ENCODE data around the gene LRRC39.
"Not testable (repeated sequence)": the region's sequence is repeated elsewhere in the genome, so short reads cannot be mapped to it uniquely, and the experiment has no call there.

Gene LRRC39

GRCh38 chr1:100178091-100178490, at the start of gene LRRC39:
LRRC39 (minus strand) TSS chr1:100178256; CDS start chr1:100168516, 9,740 bp downstream.
- DNase-seq (ENCODE audit: low read depth, low spot score), result no peak

- DNase-seq (ENCODE audit: low read depth, low spot score), result no peak
These were observed 44.4 kb upstream of the LRRC39 start for GRCh38 chr1:100222428-100222827.

DNA sequence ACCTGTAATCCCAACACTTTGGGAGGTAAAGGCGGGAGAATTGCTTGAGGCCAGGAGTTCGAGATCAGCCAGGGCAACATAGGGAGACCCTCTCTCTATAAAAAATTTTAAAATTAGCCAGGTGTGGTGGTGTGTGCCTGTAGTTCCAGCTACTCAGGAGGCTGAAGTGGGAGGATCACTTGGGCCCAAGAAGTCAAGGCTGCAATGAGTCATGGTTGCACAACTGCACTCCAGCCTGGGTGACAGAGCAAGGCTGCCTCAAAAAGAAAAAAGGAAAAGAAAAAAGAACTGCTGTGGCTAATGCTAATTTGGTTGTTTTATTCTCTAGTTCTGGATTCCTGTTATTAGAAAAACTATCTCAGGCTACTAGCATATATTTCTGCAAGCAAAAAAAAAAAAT, 41.8 kb upstream of the LRRC39 start:
- no peak for DNase-seq (ENCODE audit: low read depth, low spot score)

DNA sequence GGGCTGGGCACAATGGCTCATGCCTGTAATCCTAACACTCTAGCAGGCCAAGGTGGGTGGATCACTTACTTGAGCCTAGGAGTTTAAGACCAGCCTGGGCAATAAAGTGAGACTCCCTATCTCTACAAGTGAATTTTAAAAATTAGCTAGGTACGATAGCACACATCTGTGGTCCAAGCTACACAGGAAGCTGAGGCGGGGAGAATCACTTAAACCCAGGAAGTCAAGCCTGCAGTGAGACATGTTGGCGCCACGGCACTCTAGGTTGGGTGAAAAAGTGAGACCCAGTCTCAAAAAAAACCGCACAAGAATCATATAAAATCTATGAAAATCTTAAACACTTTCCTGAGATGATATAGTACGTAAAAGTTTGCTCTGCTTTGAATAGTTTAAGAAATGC, 41.4 kb upstream of the LRRC39 start:
- DNase-seq (ENCODE audit: low read depth, low spot score), result no peak

DNA sequence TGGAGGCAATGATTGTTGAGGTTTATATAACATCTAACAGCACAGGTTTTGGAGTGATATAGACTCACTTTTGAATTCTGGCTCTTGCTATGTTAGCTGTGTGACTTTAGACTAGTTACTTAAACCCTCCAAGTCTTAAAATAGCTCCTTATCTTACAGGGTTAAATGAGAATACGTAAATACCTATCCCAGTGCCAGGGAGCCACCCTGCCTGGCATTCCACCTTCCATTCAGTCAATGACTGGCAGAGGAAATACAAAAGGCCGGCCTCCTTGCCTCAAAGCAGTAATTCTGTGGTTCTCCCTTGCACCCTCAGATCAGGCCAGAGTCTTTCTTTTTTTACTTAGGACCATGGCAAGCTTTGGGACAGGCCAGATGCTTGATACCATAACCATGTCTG, 39.8 kb upstream of the LRRC39 start:
- DNase-seq (ENCODE audit: low read depth, low spot score), result no peak

- DNase-seq (ENCODE audit: low read depth, low spot score), result no peak
These were observed 37.0 kb upstream of the LRRC39 start for GRCh38 chr1:100215101-100215500.

GRCh38 chr1:100213141-100213540, 35.1 kb upstream of the LRRC39 start:
- no peak for DNase-seq (ENCODE audit: low read depth, low spot score)

DNA sequence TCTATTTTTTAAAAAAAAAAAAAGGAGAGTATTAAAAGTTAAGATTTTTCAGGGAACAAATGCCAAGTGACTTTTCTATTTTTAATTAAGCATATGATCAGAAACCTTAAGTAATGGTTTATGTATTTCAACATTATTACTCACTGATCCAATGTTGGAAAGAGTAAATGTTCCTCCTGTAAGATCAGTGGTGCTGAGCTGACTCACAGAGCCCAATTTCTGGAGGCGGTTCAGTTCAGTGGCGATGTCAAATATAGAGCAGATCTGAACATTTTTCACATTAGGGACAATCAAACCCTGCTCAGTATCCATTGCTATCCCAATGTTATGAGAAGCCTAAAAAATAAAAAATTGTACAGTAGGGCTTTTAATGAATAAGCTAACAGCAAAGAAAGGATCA, 28.2 kb upstream of the LRRC39 start:
- DNase-seq (ENCODE audit: low read depth, low spot score), result no peak

DNA sequence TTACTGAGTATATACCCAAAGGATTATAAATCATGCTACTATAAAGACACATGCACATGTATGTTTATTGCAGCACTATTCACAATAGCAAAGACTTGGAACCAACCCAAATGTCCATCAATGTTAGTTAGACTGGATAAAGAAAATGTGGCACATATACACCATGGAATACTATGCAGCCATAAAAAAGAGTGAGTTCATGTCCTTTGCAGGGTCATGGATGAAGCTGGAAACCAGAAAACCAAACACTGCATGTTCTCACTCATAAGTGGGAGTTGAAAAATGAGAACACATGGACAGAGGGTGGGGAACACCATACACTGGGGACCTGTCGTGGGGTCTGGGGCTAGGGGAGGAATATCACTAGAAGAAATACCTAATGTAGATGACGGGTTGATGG, 27.5 kb upstream of the LRRC39 start:
- DNase-seq (ENCODE audit: low read depth, low spot score), result not testable (repeated sequence)

GRCh38 chr1:100205103-100205502, 27.0 kb upstream of the LRRC39 start:
- DNase-seq (ENCODE audit: low read depth, low spot score), result not testable (repeated sequence)

DNA sequence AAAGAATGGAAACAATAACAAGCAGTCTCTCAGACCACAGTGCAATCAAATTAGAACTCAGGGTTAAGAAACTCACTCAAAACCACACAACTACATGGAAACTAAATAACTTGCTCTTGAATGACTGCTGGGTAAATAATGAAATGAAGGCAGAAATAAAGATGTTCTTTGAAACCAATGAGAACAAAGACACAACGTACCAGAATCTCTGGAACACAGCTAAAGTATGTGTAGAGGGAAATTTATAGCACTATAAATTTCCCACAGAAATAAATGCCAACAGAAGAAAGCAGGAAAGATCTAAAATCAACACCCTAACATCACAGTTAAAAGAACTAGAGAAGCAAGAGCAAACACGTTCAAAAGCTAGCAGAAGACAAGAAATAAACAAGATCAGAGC, 24.6 kb upstream of the LRRC39 start:
- DNase-seq (ENCODE audit: low read depth, low spot score), result not testable (repeated sequence)

GRCh38 chr1:100200060-100200459, 22.0 kb upstream of the LRRC39 start:
- not testable (repeated sequence) for DNase-seq (ENCODE audit: low read depth, low spot score)

GRCh38 chr1:100198596-100198995, 20.5 kb upstream of the LRRC39 start:
- DNase-seq (ENCODE audit: low read depth, low spot score), result no peak

DNA sequence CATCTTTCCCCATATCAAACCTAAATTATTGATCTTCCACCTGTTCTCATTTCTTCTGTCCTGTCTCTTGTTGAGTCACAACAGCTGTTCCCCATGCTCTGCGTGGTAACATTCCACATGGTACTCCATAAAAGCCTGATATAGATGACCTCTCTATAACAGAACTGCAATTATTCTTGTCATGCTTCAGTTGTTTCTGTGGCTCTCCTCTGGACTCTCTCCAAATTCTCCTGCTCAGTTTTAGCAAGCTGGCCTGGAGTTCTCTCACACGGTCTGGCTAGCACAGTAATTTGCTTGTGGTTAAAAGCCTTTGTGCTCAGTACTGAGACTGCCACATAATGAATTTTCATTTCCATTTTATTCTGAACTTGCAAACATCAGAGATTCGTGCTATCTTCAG, 10.6 kb upstream of the LRRC39 start:
- no peak for DNase-seq (ENCODE audit: low read depth, low spot score)

- no peak for DNase-seq (ENCODE audit: low read depth, low spot score)
These were observed 9.9 kb upstream of the LRRC39 start for GRCh38 chr1:100187912-100188311.

GRCh38 chr1:100184536-100184935, 6.5 kb upstream of the LRRC39 start:
- DNase-seq (ENCODE audit: low read depth, low spot score), result no peak

DNA sequence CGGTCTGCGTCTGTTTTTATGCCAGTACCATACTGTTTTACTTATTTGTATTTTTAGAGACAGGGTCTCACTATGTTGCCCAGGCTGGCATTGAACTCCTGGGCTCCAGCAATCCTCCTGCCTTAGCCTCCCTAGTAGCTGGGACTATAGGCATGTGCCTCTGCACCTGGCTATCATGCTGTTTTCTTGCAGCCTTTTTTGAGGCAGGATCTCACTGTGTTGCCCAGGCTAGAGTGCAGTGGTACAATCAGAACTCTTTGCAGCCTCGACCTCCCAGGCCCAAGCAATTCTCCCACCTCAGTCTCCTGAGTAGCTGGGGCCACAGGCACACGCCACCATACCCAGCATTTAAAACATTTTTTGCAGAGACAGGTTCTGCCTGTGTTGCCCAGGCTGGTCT, 5.3 kb upstream of the LRRC39 start:
- no peak for DNase-seq (ENCODE audit: low read depth, low spot score)

DNA sequence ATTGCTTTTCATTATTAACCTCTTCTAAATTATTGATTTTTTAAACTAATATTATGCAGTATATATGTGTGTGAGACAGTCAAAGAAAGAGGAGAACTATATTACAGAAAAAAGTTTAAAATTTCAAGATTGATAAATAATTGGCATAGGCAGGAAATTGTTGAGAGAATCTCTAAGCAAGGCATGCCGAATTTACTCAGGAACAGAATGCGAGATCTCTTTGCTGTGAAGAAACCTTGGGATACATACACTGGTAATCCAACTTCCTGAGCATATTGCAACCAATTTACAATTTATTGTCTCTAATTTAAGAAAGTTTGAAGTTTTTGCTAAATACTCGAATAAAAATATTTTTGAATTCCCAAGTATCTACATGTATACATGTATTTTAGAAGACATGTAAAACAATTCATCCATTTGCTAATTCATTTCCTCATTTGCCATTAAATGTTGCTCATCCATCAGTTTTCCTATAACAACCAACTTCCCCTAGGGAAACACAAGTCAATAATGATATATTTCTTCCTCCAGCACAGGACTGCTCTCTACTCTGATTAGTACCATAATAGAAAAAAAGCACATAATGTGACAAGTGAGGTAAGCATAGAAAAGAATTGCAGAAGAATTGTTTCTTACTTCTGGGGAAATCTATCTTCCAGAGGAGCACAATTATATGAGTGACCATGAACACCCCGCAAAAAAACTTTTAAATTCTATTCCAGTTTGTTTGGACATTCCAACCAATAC, 588 bp downstream of the LRRC39 start:
- no peak for DNase-seq (ENCODE audit: low read depth, low spot score)

DNA sequence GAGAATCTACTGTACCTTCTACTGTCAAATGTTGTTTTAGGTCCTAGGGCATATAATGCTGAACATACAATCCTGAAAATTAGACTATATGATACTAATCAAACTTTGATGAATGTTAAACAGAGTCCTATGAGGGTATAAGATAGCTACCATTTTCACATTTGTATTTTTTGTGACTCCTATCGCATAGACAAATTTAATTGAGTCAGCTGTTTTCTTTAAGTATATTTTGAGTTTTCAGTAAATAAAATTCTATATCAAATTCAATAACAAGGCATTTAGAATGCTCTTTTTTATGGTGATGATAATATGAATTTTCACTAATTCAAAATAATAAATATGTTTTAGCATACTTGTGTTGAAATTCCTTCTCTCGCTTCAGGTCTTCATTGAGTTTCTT, 10.0 kb downstream of the LRRC39 start:
- DNase-seq (ENCODE audit: low read depth, low spot score), result no peak

DNA sequence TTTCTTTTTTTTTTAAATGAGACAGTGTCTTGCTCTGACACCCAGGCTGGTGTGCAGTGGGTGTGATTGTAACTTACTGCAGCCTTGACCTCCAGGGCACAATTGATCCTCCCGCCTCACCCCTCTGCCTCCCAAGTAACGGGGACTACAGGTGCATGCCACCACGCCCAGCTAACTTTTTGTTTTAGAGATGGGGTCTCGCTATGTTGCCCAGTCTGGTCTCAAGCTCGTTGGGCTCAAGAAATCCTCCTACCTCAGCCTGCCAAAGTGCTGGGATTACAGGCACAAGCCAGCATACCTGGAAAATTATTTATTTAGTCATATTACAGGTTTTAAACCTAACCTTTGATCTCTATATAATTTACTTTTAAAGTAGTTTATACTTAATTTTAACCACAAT, 13.4 kb downstream of the LRRC39 start:
- DNase-seq (ENCODE audit: low read depth, low spot score), result no peak

DNA sequence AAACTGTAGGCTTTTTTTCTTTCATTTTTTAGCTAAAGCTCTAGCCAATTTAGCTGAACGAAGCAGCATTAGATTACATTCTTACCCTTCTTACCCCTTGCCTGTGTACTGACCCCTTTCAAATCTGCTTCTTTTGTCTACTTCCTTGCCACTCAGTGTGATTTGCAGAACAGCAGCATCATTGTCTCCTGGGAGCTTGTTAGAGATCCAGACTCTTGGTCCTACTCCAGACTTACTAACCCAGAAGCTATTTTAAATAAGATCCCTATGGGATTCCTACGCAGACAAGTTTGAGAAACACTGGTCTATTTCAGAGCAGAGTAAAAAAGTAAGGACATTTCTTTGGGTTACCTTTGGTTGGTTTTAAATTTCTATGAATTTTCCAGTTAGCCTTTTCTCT, 13.8 kb downstream of the LRRC39 start:
- DNase-seq (ENCODE audit: low read depth, low spot score), result peak; percentile 21

- DNase-seq (ENCODE audit: low read depth, low spot score), result no peak
These were observed 15.2 kb downstream of the LRRC39 start for GRCh38 chr1:100162881-100163280.

DNA sequence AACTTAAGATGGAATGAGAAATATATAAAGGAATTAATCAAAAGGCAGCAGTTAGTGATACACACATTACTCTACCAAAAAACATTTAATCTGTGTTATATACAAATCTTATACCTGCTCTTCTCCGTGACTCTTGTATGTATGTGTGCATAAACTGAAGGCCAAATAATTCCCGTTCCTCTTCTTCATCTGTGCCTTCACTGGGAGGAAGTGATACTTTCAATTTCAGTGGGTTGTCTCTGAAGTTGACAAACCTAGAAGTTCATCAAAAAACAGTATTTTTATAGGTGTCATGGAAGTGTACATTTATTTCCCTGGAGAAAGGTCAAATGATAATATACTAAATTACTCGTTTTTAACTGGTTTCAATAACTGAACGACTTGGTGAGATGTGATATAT, 25.8 kb downstream of the LRRC39 start:
- no peak for DNase-seq (ENCODE audit: low read depth, low spot score)

DNA sequence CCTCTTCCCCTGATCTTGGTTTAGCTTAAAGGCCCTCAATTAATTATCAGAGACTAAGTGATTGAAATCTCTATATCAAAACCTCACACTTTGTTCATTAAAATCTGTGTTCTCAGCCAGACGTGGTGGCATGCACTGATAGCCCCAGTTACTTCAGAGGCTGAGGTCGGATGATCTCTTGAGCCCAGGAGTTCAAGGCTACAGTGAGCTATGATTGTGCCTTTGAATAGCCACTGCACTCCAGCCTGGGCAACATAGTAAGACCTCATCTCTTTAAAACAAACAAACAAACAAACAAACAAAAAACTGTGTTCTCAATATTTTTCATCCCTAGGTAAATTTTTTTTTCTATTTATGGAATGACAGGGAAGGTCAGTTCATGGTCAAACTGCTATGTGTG, 26.4 kb downstream of the LRRC39 start:
- no peak for DNase-seq (ENCODE audit: low read depth, low spot score)
